CD4-positive, alpha-beta memory T cell (primary cell): Measurements from ENCODE around the gene PCDHGB6. TPM values are rescaled to one million over a fixed set of nuclear protein-coding genes. Genes with fewer than 3 reads are reported as not detected.
A peak's percentile ranks its signal among the peaks of the same experiment; 100 is the strongest.
"Not testable (repeated sequence)": the region's sequence is repeated elsewhere in the genome, so short reads cannot be mapped to it uniquely, and the experiment has no call there.

Experiments
- CTCF ChIA-PET: fragments of 350-600 bp; sonication (Branson Sonifier 250); formaldehyde crosslinking; loops from one replicate; lab custom pipeline; 2021; ENCODE audit warnings: inconsistent platforms; ENCODE audit not compliant: partially characterized antibody; lab: Charles Lee
- POLR2A ChIA-PET: fragments of 350-600 bp; sonication (Branson Sonifier 250); formaldehyde crosslinking; loops from one replicate; lab custom pipeline; 2021; ENCODE audit not compliant: partially characterized antibody; lab: Charles Lee
- DNase-seq, 5 donors: peaks; one replicate each; pipeline versions ENCODE4 v3.0.0 to v3.0.0-alpha.2; 2020 to 2022; ENCODE audit warnings: mixed read lengths in 1 of 5
- H3K27ac ChIP-seq: one replicate; pipeline ENCODE4 v1.7.0; 2013; ENCODE audit warnings: low read depth, low read length
- H3K27me3 ChIP-seq: 2 replicates; pipeline ENCODE4 v1.7.0; 2013; ENCODE audit warnings: mild to moderate bottlenecking, low read length, moderate library complexity; ENCODE audit not compliant: insufficient read depth
- H3K36me3 ChIP-seq: 2 replicates; pipeline ENCODE4 v1.7.0; 2013; ENCODE audit warnings: mild to moderate bottlenecking, low read length, moderate library complexity; ENCODE audit not compliant: insufficient read depth
- H3K4me1 ChIP-seq: 2 replicates; pipeline ENCODE4 v1.7.0; 2013; ENCODE audit warnings: mild to moderate bottlenecking, low read length, moderate library complexity; ENCODE audit not compliant: insufficient read depth
- H3K4me3 ChIP-seq, 2 donors: one replicate each; pipeline ENCODE4 v1.7.0; 2013; ENCODE audit warnings: low read length in 2 of 2, mild to moderate bottlenecking in 1 of 2
- H3K9me3 ChIP-seq, 2 donors: one replicate each; pipeline ENCODE4 v1.7.0; 2013; ENCODE audit warnings: low read length in 2 of 2, control low read depth in 1 of 2; ENCODE audit not compliant: control insufficient read depth in 1 of 2
- H3K27ac Mint-ChIP-seq, 7 donors: one replicate each; pipeline ENCODE4 v1.8.0; 2020 to 2021; ENCODE audit warnings: mixed read lengths in 7 of 7, mild to moderate bottlenecking in 6 of 7, inconsistent platforms in 3 of 7, moderate library complexity in 3 of 7
- H3K27me3 Mint-ChIP-seq, 2 donors: one replicate each; pipeline ENCODE4 v1.8.0; 2020 to 2021; ENCODE audit warnings: mixed read lengths in 2 of 2
- H3K36me3 Mint-ChIP-seq, 2 donors: one replicate each; pipeline ENCODE4 v1.8.0; 2020 to 2021; ENCODE audit warnings: mixed read lengths in 2 of 2, inconsistent platforms in 1 of 2, mild to moderate bottlenecking in 1 of 2
- H3K4me1 Mint-ChIP-seq, 4 donors: one replicate each; pipeline ENCODE4 v1.8.0; 2020 to 2021; ENCODE audit warnings: mixed read lengths in 4 of 4, mild to moderate bottlenecking in 1 of 4
- H3K4me3 Mint-ChIP-seq, 8 donors: one replicate each; pipeline ENCODE4 v1.8.0; 2020 to 2021; ENCODE audit warnings: mixed read lengths in 8 of 8, mild to moderate bottlenecking in 7 of 8, moderate library complexity in 6 of 8, inconsistent platforms in 3 of 8
- H3K9me3 Mint-ChIP-seq, 8 donors: one replicate each; pipeline ENCODE4 v1.8.0; 2020 to 2021; ENCODE audit warnings: mixed read lengths in 8 of 8, mild to moderate bottlenecking in 5 of 8, inconsistent platforms in 3 of 8, moderate library complexity in 1 of 8
- intact Hi-C: fragments of 100-400 bp; cut with micrococcal nuclease; formaldehyde crosslinking; loops from one replicate; pipeline ENCODE4 v1.15.1; 2023
- polyA plus RNA-seq, 2 donors: library from polyadenylated mRNA; unstranded; fragments of 300-500 nt; fragmentation: Illumina TruSeq; gene quantifications; one replicate each; pipeline ENCODE4 v1.2.3, GENCODE V29; 2021
- total RNA-seq, 2 experiments: library from RNA; stranded (reverse); gene quantifications; one replicate each; pipeline ENCODE4 v1.2.3, GENCODE V29; 2021

Gene PCDHGB6
- total and polyA plus RNA-seq, 4 experiments from 2014 or later, result 0.11 to 0.26 (median 0.22) TPM; not detected in 1

DNA sequence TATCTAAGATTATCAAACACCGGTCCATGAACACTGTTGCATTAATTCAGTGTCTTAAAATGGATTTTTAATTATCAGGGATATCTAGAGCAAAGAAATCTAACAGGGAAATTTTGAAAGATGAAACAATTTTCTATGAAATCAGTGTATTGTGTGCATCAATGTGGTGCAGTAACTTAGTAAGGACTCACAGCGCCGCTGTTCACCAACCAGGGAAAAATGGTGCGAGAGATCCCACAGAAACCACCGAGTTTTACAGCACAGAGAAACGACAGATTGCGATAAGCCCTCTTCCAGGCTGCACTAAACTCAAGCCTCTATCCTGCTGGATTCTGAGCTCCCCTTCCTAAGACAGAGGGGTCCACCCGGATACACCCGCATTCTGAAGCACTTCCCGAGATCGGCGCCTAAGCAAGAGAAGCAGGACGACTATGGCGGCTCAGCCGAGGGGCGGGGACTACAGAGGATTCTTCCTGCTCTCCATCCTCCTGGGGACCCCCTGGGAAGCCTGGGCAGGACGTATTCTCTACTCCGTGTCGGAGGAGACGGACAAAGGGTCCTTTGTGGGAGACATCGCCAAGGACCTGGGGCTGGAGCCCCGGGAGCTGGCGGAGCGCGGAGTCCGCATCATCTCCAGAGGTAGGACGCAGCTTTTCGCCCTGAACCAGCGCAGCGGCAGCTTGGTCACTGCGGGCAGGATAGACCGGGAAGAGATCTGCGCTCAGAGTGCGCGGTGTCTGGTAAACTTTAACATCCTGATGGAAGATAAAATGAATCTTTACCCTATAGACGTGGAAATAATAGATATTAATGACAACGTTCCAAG, 25.1 kb upstream of the PCDHGB6 start, which contains the start of gene PCDHGA7:
TSS of gene PCDHGA7 (plus strand) at position 274 of the 826 bp plus-strand sequence. CDS start at position 432, 158 bp downstream.
- ChIA-PET CTCF (no interaction called here), POLR2A (no interaction called here)
- H3K4me1 Mint-ChIP-seq, result peaks cover 0 to 2% (median 0%) of the 10 kb centered on the region in 4 donors
- Histone ChIP-seq H3K9me3 (peaks cover 0 to 3% of the 10 kb centered on the region in 2 donors), H3K27ac (no peak within 1 kb of the TSS), H3K36me3 (no peaks in the 10 kb centered on the region), H3K4me1 (no peaks in the 10 kb centered on the region), H3K4me3 (peak within 1 kb of the TSS in 1 of 2 donors; percentile 23), H3K27me3 (peaks cover 19% of the 10 kb centered on the region)
- peak within 1 kb of the TSS; percentile 36 to 81 (median 66) for H3K4me3 Mint-ChIP-seq
- no peak within 1 kb of the TSS for H3K27ac Mint-ChIP-seq
- intact Hi-C loops, result no loop called here
- peaks cover 3 to 6% of the 10 kb centered on the region in 2 donors for H3K36me3 Mint-ChIP-seq
- peaks cover 40 to 45% of the 10 kb centered on the region in 2 donors for H3K27me3 Mint-ChIP-seq
- no peak for DNase-seq
- peaks cover 2 to 82% (median 54%) of the 10 kb centered on the region in 8 donors for H3K9me3 Mint-ChIP-seq

DNA sequence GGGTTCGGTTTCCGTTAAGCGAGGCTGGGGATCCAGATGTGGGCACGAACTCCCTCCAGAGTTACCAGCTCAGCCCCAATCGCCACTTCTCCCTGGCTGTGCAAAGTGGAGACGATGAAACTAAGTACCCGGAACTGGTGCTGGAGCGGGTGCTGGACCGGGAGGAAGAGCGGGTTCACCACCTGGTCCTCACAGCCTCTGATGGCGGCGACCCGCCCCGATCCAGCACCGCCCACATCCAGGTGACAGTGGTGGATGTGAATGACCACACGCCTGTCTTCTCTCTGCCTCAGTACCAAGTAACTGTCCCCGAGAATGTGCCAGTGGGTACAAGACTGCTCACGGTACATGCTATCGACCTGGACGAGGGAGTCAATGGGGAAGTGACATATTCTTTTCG, 24.5 kb upstream of the PCDHGB6 start:
- Histone ChIP-seq H3K27ac (no peak overlapping the region), H3K36me3 (no peaks in the 10 kb centered on the region), H3K27me3 (peaks cover 19% of the 10 kb centered on the region), H3K4me1 (no peaks in the 10 kb centered on the region), H3K4me3 (no peak overlapping the region), H3K9me3 (peaks cover 0 to 3% of the 10 kb centered on the region in 2 donors)
- no peak overlapping the region for H3K27ac Mint-ChIP-seq
- H3K4me3 Mint-ChIP-seq, result peak overlapping the region in 2 of 8 donors; percentile 24 to 72
- peaks cover 2 to 84% (median 55%) of the 10 kb centered on the region in 8 donors for H3K9me3 Mint-ChIP-seq
- H3K4me1 Mint-ChIP-seq, result peaks cover 0 to 2% (median under 1%) of the 10 kb centered on the region in 4 donors
- peaks cover 42 to 47% of the 10 kb centered on the region in 2 donors for H3K27me3 Mint-ChIP-seq
- POLR2A ChIA-PET, result no interaction called here
- intact Hi-C loops, result no loop called here
- peaks cover 3 to 6% of the 10 kb centered on the region in 2 donors for H3K36me3 Mint-ChIP-seq
- DNase-seq, result no peak
- CTCF ChIA-PET, result no interaction called here

DNA sequence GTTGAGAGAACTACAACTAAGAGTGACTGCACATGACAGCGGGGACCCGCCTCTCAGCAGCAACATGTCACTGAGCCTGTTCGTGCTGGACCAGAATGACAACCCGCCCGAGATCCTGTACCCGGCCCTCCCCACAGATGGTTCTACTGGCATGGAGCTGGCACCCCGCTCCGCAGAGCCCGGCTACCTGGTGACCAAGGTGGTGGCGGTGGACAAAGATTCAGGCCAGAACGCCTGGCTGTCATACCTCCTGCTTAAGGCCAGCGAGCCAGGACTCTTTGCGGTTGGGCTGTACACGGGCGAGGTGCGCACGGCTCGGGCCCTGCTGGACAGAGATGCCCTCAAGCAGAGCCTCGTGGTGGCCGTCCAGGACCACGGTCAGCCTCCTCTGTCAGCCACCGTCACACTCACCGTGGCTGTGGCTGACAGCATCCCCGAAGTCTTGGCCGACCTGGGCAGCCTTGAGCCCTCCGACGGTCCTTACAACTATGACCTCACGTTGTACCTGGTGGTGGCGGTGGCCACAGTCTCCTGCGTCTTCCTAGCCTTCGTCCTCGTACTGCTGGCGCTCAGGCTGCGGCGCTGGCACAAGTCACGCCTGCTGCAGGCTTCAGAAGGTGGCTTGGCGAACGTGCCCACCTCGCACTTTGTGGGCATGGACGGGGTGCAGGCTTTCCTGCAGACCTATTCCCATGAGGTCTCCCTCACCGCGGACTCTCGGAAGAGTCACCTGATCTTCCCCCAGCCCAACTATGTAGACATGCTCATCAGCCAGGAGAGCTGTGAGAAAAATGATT, 23.2 kb upstream of the PCDHGB6 start:
- H3K36me3 ChIP-seq, result no peaks in the 10 kb centered on the region
- H3K36me3 Mint-ChIP-seq, result peaks cover 3 to 13% of the 10 kb centered on the region in 2 donors
- no peak overlapping the region for H3K4me3 Mint-ChIP-seq
- peaks cover 4 to 82% (median 63%) of the 10 kb centered on the region in 8 donors for H3K9me3 Mint-ChIP-seq
- H3K4me1 Mint-ChIP-seq, result peaks cover 0 to 4% (median 1%) of the 10 kb centered on the region in 4 donors
- H3K27ac ChIP-seq, result no peak overlapping the region
- peaks cover 0 to 3% of the 10 kb centered on the region in 2 donors for H3K9me3 ChIP-seq
- peaks cover 42 to 52% of the 10 kb centered on the region in 2 donors for H3K27me3 Mint-ChIP-seq
- intact Hi-C loops, result no loop called here
- no peak for DNase-seq
- H3K27me3 ChIP-seq, result peaks cover 22% of the 10 kb centered on the region
- no peaks in the 10 kb centered on the region for H3K4me1 ChIP-seq
- H3K27ac Mint-ChIP-seq, result no peak overlapping the region
- no peak overlapping the region for H3K4me3 ChIP-seq
- CTCF ChIA-PET, result interaction anchor here (1.1 kb wide), 1 partner anchor 173 kb away, joined by 3 read pairs; no protein-coding TSS in a partner anchor
- POLR2A ChIA-PET, result no interaction called here

DNA sequence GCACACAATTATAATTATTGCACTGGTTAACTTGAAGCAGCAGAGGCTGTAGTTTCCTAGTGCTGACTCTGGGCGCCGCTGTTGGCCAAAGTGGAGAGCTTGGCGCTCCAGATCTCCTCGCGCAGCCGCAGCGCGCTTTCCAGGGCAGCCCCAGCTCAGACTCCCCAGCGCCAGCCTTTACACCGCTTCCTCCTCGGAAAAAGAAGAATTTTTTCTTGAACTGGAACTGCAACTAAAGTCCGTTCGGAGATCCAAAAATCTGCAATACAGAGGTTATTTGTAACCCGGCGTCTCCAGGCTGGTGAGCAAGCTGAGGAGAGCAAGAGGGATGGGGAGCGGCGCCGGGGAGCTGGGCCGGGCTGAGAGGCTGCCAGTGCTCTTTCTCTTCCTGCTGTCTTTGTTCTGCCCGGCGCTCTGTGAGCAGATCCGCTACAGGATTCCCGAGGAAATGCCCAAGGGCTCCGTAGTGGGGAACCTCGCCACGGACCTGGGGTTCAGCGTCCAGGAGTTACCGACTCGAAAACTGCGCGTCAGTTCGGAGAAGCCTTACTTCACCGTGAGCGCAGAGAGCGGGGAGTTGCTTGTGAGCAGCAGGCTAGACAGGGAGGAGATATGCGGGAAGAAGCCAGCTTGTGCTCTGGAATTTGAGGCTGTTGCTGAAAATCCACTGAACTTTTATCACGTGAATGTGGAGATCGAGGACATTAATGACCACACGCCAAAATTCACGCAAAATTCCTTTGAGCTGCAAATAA, 20.1 kb upstream of the PCDHGB6 start, which contains the start of gene PCDHGB4:
TSS of gene PCDHGB4 (plus strand) at position 142 of the 755 bp plus-strand sequence. CDS start at position 329, 187 bp downstream.
- H3K4me1 Mint-ChIP-seq, POLR2A ChIA-PET, intact Hi-C loops, H3K9me3 ChIP-seq, H3K4me3 ChIP-seq, H3K36me3 ChIP-seq, H3K27ac ChIP-seq, H3K4me1 ChIP-seq: not testable (repeated sequence)
- peak in 1 of 5 donors; percentile 21 for DNase-seq
- Mint-ChIP-seq H3K36me3 (peaks cover 0 to 13% of the 10 kb centered on the region in 2 donors), H3K4me3 (peak within 1 kb of the TSS in 6 of 8 donors; percentile 15 to 62 (median 40)), H3K27ac (peak within 1 kb of the TSS in 2 of 7 donors; percentile 37 to 38), H3K9me3 (peaks cover 6 to 85% (median 68%) of the 10 kb centered on the region in 8 donors), H3K27me3 (peaks cover 46 to 52% of the 10 kb centered on the region in 2 donors)
- H3K27me3 ChIP-seq, result peaks cover 25% of the 10 kb centered on the region
- CTCF ChIA-PET, result interaction anchor here (0.8 kb wide), 1 partner anchor 17 kb away, joined by 4 read pairs; the partner anchor contains the start of gene PCDHGB3

DNA sequence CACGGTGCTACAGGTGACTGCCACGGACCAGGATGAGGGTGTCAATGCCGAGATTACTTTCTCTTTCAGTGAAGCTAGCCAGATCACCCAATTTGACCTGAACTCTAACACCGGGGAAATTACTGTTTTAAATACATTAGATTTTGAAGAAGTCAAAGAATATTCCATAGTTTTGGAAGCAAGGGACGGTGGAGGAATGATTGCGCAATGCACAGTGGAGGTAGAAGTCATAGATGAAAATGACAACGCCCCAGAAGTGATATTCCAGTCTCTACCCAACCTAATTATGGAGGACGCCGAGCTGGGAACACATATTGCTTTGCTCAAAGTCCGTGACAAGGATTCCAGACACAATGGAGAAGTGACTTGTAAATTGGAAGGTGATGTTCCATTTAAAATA, 19.2 kb upstream of the PCDHGB6 start:
- H3K4me3 ChIP-seq, result no peak overlapping the region
- H3K4me1 ChIP-seq, result no peaks in the 10 kb centered on the region
- no peak for DNase-seq
- ChIA-PET CTCF (no interaction called here), POLR2A (no interaction called here)
- peak overlapping the region in 1 of 8 donors; percentile 15 for H3K4me3 Mint-ChIP-seq
- H3K27me3 ChIP-seq, result peaks cover 17% of the 10 kb centered on the region
- H3K36me3 ChIP-seq, result no peaks in the 10 kb centered on the region
- peaks cover 0 to 4% (median 3%) of the 10 kb centered on the region in 4 donors for H3K4me1 Mint-ChIP-seq
- H3K36me3 Mint-ChIP-seq, result peaks cover 3 to 10% of the 10 kb centered on the region in 2 donors
- intact Hi-C loops, result no loop called here
- H3K27ac Mint-ChIP-seq, result peak overlapping the region in 2 of 7 donors; percentile 37 to 38
- peaks cover 7 to 85% (median 72%) of the 10 kb centered on the region in 8 donors for H3K9me3 Mint-ChIP-seq
- peaks cover 41 to 52% of the 10 kb centered on the region in 2 donors for H3K27me3 Mint-ChIP-seq
- H3K9me3 ChIP-seq, result peaks cover 0 to under 1% of the 10 kb centered on the region in 2 donors
- H3K27ac ChIP-seq, result no peak overlapping the region

DNA sequence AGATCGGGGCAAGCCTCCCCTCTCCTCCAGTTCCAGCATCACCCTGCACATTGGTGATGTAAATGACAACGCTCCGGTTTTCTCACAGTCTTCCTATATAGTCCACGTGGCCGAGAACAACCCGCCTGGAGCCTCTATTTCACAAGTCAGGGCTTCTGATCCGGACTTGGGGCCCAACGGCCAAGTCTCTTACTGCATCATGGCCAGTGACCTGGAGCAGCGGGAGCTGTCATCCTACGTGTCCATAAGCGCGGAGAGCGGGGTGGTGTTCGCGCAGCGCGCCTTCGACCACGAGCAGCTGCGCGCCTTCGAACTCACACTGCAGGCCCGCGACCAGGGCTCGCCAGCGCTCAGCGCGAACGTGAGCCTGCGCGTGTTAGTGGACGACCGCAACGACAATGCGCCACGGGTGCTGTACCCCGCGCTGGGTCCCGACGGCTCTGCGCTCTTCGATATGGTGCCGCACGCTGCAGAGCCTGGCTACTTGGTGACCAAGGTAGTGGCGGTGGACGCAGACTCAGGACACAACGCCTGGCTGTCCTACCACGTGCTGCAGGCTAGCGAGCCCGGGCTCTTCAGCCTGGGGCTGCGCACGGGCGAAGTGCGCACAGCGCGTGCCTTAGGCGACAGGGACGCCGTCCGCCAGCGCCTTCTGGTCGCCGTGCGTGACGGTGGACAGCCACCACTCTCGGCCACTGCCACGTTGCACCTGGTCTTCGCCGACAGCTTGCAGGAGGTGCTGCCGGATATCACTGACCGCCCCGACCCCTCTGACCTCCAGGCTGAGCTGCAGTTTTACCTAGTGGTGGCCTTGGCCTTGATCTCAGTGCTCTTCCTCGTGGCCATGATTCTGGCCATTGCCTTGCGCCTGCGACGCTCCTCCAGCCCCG, 18.4 kb upstream of the PCDHGB6 start:
- intact Hi-C loops, result no loop called here
- Histone ChIP-seq H3K36me3 (no peaks in the 10 kb centered on the region), H3K4me3 (no peak overlapping the region), H3K27me3 (peaks cover 17% of the 10 kb centered on the region), H3K9me3 (no peaks in the 10 kb centered on the region), H3K4me1 (no peaks in the 10 kb centered on the region), H3K27ac (no peak overlapping the region)
- Mint-ChIP-seq H3K4me1 (peaks cover 0 to 4% (median 3%) of the 10 kb centered on the region in 4 donors), H3K4me3 (peak overlapping the region in 1 of 8 donors; percentile 11), H3K36me3 (peaks cover 7 to 14% of the 10 kb centered on the region in 2 donors), H3K27ac (peak overlapping the region in 1 of 7 donors; percentile 38), H3K27me3 (peaks cover 38 to 53% of the 10 kb centered on the region in 2 donors), H3K9me3 (peaks cover 7 to 84% (median 71%) of the 10 kb centered on the region in 8 donors)
- no peak for DNase-seq
- ChIA-PET POLR2A (no interaction called here), CTCF (interaction anchor here (1.0 to 1.6 kb wide), 2 partner anchors 24 to 31 kb away, joined by 3 to 7 read pairs; partner anchors contain the start of gene PCDHGA10)
